Measurements from ENCODE around the gene GORASP2. TPM values are rescaled to one million over a fixed set of nuclear protein-coding genes. Genes with fewer than 3 reads are reported as not detected.

Gene GORASP2
- total RNA-seq, 1 donor from 2014 or later, result 126 TPM

DNA sequence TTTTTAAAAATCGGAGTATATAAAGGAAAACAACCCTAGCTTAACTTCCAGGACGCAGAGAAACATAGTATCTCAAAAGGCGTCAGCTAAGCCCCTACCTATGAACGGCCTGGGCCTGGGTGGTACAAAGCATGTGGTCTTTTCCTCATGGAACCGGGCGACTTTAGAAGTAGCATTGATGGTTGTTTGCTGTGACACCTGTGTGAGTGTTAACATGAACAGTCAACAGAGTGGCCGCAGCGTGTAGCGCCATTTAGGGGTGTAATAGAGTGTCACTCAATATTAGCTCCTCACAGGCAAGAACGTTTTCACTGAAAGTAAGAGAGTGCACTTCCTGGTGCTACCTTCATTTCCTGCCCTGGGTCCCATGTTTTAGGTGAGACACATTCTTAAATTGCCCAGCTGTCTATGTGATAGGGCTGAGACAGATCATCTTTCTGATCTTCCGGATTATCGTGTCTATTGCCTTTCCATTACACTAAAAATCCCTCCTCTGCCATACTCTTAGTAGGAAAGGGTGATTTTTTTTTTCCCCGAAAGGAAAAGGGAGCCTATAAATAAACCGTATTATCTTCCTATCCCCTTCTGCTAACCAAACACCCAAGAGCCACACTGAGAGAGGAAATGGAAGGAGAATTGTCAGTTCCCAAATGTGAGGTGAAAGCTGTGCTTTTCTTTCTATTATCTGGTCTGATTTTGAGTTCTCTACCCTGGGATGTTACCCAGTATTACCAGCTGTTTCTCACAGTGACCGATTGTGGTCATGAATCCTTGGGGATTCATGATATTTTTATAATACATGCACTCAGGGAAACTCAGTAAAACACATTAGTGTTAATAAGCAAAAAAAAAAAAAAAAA lies 1.3 kb downstream of the GORASP2 start:
- Mint-ChIP-seq H3K4me1 (ENCODE audit: low read depth) (peaks cover 49% of the 10 kb centered on the region), H3K27ac (ENCODE audit: unreplicated experiment) (peak overlapping the region; percentile 97), H3K9me3 (ENCODE audit: low read depth) (no peaks in the 10 kb centered on the region), H3K27me3 (ENCODE audit: low read depth) (no peaks in the 10 kb centered on the region), H3K4me3 (ENCODE audit: unreplicated experiment) (peak overlapping the region; percentile 97), H3K36me3 (ENCODE audit: low read depth) (peaks cover 3% of the 10 kb centered on the region)
- TF ChIP-seq, protein P1, sequence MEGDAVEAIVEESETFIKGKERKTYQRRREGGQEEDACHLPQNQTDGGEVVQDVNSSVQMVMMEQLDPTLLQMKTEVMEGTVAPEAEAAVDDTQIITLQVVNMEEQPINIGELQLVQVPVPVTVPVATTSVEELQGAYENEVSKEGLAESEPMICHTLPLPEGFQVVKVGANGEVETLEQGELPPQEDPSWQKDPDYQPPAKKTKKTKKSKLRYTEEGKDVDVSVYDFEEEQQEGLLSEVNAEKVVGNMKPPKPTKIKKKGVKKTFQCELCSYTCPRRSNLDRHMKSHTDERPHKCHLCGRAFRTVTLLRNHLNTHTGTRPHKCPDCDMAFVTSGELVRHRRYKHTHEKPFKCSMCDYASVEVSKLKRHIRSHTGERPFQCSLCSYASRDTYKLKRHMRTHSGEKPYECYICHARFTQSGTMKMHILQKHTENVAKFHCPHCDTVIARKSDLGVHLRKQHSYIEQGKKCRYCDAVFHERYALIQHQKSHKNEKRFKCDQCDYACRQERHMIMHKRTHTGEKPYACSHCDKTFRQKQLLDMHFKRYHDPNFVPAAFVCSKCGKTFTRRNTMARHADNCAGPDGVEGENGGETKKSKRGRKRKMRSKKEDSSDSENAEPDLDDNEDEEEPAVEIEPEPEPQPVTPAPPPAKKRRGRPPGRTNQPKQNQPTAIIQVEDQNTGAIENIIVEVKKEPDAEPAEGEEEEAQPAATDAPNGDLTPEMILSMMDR (IDR thresholded peaks at IDR 0.05), result no peak
- DNase-seq (ENCODE audit: low spot score), result no peak

- no peak for DNase-seq (ENCODE audit: low spot score)
- H3K4me1 Mint-ChIP-seq (ENCODE audit: low read depth), result peaks cover 54% of the 10 kb centered on the region
- TF ChIP-seq, protein P1 (IDR thresholded peaks at IDR 0.05), result no peak
- no peaks in the 10 kb centered on the region for H3K9me3 Mint-ChIP-seq (ENCODE audit: low read depth)
- H3K4me3 Mint-ChIP-seq (ENCODE audit: unreplicated experiment), result peak overlapping the region; percentile 97
- H3K36me3 Mint-ChIP-seq (ENCODE audit: low read depth), result peaks cover 3% of the 10 kb centered on the region
- peak overlapping the region; percentile 97 for H3K27ac Mint-ChIP-seq (ENCODE audit: unreplicated experiment)
- no peaks in the 10 kb centered on the region for H3K27me3 Mint-ChIP-seq (ENCODE audit: low read depth)
These were observed 1.9 kb downstream of the GORASP2 start for GRCh38 chr2:170930991-170931266.

GRCh38 chr2:170932166-170932565 lies 3.1 kb downstream of the GORASP2 start:
- H3K27ac Mint-ChIP-seq (ENCODE audit: unreplicated experiment), result peak overlapping the region; percentile 3
- no peak overlapping the region for H3K4me3 Mint-ChIP-seq (ENCODE audit: unreplicated experiment)
- peaks cover 58% of the 10 kb centered on the region for H3K4me1 Mint-ChIP-seq (ENCODE audit: low read depth)
- no peaks in the 10 kb centered on the region for H3K27me3 Mint-ChIP-seq (ENCODE audit: low read depth)
- TF ChIP-seq, protein P1 (IDR thresholded peaks at IDR 0.05), result no peak
- no peak for DNase-seq (ENCODE audit: low spot score)
- peaks cover 7% of the 10 kb centered on the region for H3K36me3 Mint-ChIP-seq (ENCODE audit: low read depth)
- H3K9me3 Mint-ChIP-seq (ENCODE audit: low read depth), result no peaks in the 10 kb centered on the region

DNA sequence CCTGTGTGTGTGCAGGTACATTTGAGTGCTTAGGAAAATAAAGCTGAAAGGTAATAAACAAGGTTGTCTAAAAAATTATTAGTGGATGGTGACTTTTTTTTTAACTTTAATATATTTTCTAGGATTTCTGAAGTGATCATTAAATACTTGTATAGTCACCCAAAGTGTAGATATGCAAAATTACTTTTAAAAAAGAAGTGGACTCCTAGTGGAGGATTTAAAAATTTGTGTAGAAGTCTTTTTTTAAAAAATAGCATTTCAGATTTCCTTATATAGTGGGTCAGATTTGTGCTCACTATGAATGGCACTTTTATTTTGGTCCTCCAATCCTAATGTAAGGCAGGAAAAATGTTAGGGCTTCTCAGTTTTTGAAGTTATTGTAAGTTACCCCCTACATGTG lies 3.9 kb downstream of the GORASP2 start:
- no peak overlapping the region for H3K4me3 Mint-ChIP-seq (ENCODE audit: unreplicated experiment)
- peaks cover 7% of the 10 kb centered on the region for H3K36me3 Mint-ChIP-seq (ENCODE audit: low read depth)
- H3K9me3 Mint-ChIP-seq (ENCODE audit: low read depth), result no peaks in the 10 kb centered on the region

DNA sequence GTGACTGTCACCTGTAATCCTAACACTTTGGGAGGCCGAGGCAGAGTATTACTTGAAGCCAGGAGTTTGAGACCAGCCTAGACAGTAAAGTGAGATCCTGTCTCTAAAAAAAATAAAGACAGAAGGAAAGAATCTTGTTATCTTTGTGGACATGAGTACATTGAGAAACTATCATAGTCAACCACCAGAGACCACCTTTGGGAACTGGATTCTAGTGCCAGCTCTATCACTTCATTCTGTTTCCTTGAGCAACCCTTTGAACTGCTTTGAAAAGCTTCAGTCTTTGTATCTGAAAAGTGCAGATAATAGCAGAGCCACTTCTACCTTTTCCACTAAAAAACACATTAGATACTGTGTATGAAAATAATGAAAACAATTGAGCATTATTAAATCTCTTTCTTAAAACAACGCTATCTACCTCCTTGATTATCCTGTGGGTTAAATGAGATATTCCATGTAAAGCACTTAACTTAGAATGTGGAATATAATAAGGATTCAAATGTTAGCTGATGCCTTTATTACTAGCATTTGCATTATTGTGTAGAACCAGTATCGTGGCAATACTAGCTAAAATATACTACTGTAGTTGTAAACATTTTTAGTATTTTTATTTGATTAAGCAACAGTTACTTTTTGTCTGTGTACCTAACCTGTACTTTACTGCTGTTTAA lies 8.8 kb downstream of the GORASP2 start:
- TF ChIP-seq, protein P1 (IDR thresholded peaks at IDR 0.05), result no peak
- Mint-ChIP-seq H3K4me1 (ENCODE audit: low read depth) (peaks cover 72% of the 10 kb centered on the region), H3K27me3 (ENCODE audit: low read depth) (no peaks in the 10 kb centered on the region), H3K36me3 (ENCODE audit: low read depth) (peaks cover 4% of the 10 kb centered on the region), H3K27ac (ENCODE audit: unreplicated experiment) (peak overlapping the region; percentile 36), H3K4me3 (ENCODE audit: unreplicated experiment) (no peak overlapping the region), H3K9me3 (ENCODE audit: low read depth) (no peaks in the 10 kb centered on the region)
- no peak for DNase-seq (ENCODE audit: low spot score)

More for the DNA sequence above, 3.9 kb downstream of the GORASP2 start:
- peaks cover 62% of the 10 kb centered on the region for H3K4me1 Mint-ChIP-seq (ENCODE audit: low read depth)
- H3K27ac Mint-ChIP-seq (ENCODE audit: unreplicated experiment), result no peak overlapping the region
- no peaks in the 10 kb centered on the region for H3K27me3 Mint-ChIP-seq (ENCODE audit: low read depth)
- TF ChIP-seq, protein P1 (IDR thresholded peaks at IDR 0.05), result peak; percentile 60
- no peak for DNase-seq (ENCODE audit: low spot score)
